ENCODE results near the gene EIF3I. TPM values are rescaled to one million over a fixed set of nuclear protein-coding genes. Genes with fewer than 3 reads are reported as not detected.
A peak's percentile ranks its signal among the peaks of the same experiment; 100 is the strongest.

EIF3I gene
- total and polyA plus RNA-seq, 2 of the 13 experiments (the other 11 are each of a cell fraction or from before 2014, with no cell fraction given) = 210 to 223 TPM

- no peak for TF ChIP-seq ADNP (CRISPR knock-in tag; IDR thresholded peaks at IDR 0.05)
- TF ChIP-seq JUNB (CRISPR knock-in tag; IDR thresholded peaks at IDR 0.05; ENCODE audit: borderline replicate concordance) = no peak
- TF ChIP-seq GFI1 (CRISPR knock-in tag; IDR thresholded peaks at IDR 0.05; ENCODE audit: borderline replicate concordance) = no peak; the same call in 1 of the 2 replicates
- peak; percentile 56; the same call in 1 of the 2 replicates for TF ChIP-seq IKZF5 (CRISPR knock-in tag; IDR thresholded peaks at IDR 0.05)
- no peak for TF ChIP-seq SMC3 (IDR thresholded peaks at IDR 0.05; ENCODE audit: low read length)
- TF ChIP-seq HMGA1 (CRISPR knock-in tag; conservative IDR thresholded peaks at IDR 0.05) = no peak
- 0 out of 2 replicates have a peak, but pooled peaks have one; percentile 60 for TF ChIP-seq ZNF614 (CRISPR knock-in tag; IDR thresholded peaks at IDR 0.05; ENCODE audit: borderline replicate concordance)
- TF ChIP-seq SSRP1 (CRISPR knock-in tag; IDR thresholded peaks at IDR 0.05) = no peak
- TF ChIP-seq ZNF230 (CRISPR knock-in tag; IDR thresholded peaks at IDR 0.05) = no peak
- no peak for TF ChIP-seq ZNF280D (CRISPR knock-in tag; IDR thresholded peaks at IDR 0.05)
- TF ChIP-seq ZNF430 (CRISPR knock-in tag; IDR thresholded peaks at IDR 0.05) = no peak
- no peak for TF ChIP-seq THRA (CRISPR knock-in tag; IDR thresholded peaks at IDR 0.05; ENCODE audit: borderline replicate concordance)
- TF ChIP-seq ZGPAT (CRISPR knock-in tag; IDR thresholded peaks at IDR 0.05) = peak; percentile 63; the same call in 1 of the 2 replicates
- TF ChIP-seq ZNF678 (CRISPR knock-in tag; IDR thresholded peaks at IDR 0.05) = no peak
- no peak for TF ChIP-seq ZNF770 (CRISPR knock-in tag; IDR thresholded peaks at IDR 0.05)
- TF ChIP-seq ZNF3 (CRISPR knock-in tag; IDR thresholded peaks at IDR 0.05) = no peak
- TF ChIP-seq CAMTA2 (CRISPR knock-in tag; IDR thresholded peaks at IDR 0.05; ENCODE audit: borderline replicate concordance) = no peak
- no peak for TF ChIP-seq ZSCAN22 (CRISPR knock-in tag; IDR thresholded peaks at IDR 0.05)
These were observed 16.5 kb upstream of the EIF3I start, which contains the start of gene IQCC (continued) for GRCh38 chr1:32205401-32206370.

Measured in HepG2 (cell line).